NT2/D1 (cell line): ENCODE data around the gene VPS18.

Experiments
- SUZ12 ChIP-seq: IDR thresholded peaks from 2 replicates; pipeline ENCODE4 v1.6.1; 2011; ENCODE audit not compliant: insufficient read length, insufficient read depth; ENCODE audit errors: extremely low read depth
- YY1 ChIP-seq: IDR thresholded peaks from 2 replicates; pipeline ENCODE4 v1.6.1; 2011; ENCODE audit not compliant: insufficient read length, insufficient read depth
- ZNF274 ChIP-seq: IDR thresholded peaks from 2 replicates; pipeline ENCODE4 v1.6.1; 2011; ENCODE audit warnings: mild to moderate bottlenecking, low read depth, low read length

GRCh38 chr15:40938536-40938870, 44.3 kb downstream of the VPS18 start:
- TF ChIP-seq ZNF274 = no peak
- no peak for TF ChIP-seq YY1
- no peak for TF ChIP-seq SUZ12
